ENCODE results near the gene ROCK2. TPM values are rescaled to one million over a fixed set of nuclear protein-coding genes. Genes with fewer than 3 reads are reported as not detected.
A peak's percentile ranks its signal among the peaks of the same experiment; 100 is the strongest.

The ROCK2 gene
- total and polyA plus RNA-seq, 2 donors (not counting 1 experiment from before 2014, with no cell fraction given), result 32.0 to 58.1 TPM

GRCh38 chr2:11390399-11390658 lies 45.9 kb upstream of the ROCK2 start:
- no peak overlapping the region for H3K9ac ChIP-seq (ENCODE audit: insufficient read depth, low read length)
- H2AFZ ChIP-seq (ENCODE audit: low read length), result no peak overlapping the region
- peak overlapping the region; percentile 49 for H3K27ac ChIP-seq (ENCODE audit: insufficient read depth, low read length)
- no peak overlapping the region for H3K4me3 ChIP-seq (replicated peaks in 1 of 4; ENCODE audit: control extremely low read depth in 1 of 4, insufficient read depth in 1 of 4, low read depth in 3 of 4, low read length in 4 of 4)
- TF ChIP-seq CTCF (conservative IDR thresholded peaks at IDR 0.05 in 1 of 2, IDR thresholded peaks at IDR 0.05 in 1 of 2; ENCODE audit: low read depth in 1 of 2, low read length in 2 of 2) (no peak), EZH2 (IDR thresholded peaks at IDR 0.05; ENCODE audit: low read length, missing control alignments) (no peak)
- no peaks in the 10 kb centered on the region for H3K36me3 ChIP-seq (ENCODE audit: control insufficient read depth, insufficient read depth, low read length)
- H4K20me1 ChIP-seq (ENCODE audit: control insufficient read depth, extremely low read depth, insufficient read depth, low read length), result no peaks in the 10 kb centered on the region
- peak overlapping the region; percentile 44 for H3K4me2 ChIP-seq (ENCODE audit: extremely low read depth, insufficient read depth, low read length)
- H3K9me3 ChIP-seq (ENCODE audit: control insufficient read depth, insufficient read depth, low read depth, low read length), result no peaks in the 10 kb centered on the region
- H3K79me2 ChIP-seq (ENCODE audit: control insufficient read depth, insufficient read depth, low read length), result no peaks in the 10 kb centered on the region
- H3K4me1 ChIP-seq (ENCODE audit: control insufficient read depth, extremely low read depth, insufficient read depth, low read length), result peaks cover 41% of the 10 kb centered on the region
- no peak for DNase-seq (ENCODE audit: low read depth in 2 of 2)
- H3K27me3 ChIP-seq (ENCODE audit: control insufficient read depth, insufficient read depth, low read length), result no peaks in the 10 kb centered on the region

- TF ChIP-seq EZH2 (IDR thresholded peaks at IDR 0.05; ENCODE audit: low read length, missing control alignments), result no peak
- TF ChIP-seq CTCF (conservative IDR thresholded peaks at IDR 0.05 in 1 of 2, IDR thresholded peaks at IDR 0.05 in 1 of 2; ENCODE audit: low read depth in 1 of 2, low read length in 2 of 2), result no peak
- Histone ChIP-seq H3K4me1 (ENCODE audit: control insufficient read depth, extremely low read depth, insufficient read depth, low read length) (peaks cover 41% of the 10 kb centered on the region), H2AFZ (ENCODE audit: low read length) (no peak overlapping the region), H3K9me3 (ENCODE audit: control insufficient read depth, insufficient read depth, low read depth, low read length) (no peaks in the 10 kb centered on the region), H3K4me2 (ENCODE audit: extremely low read depth, insufficient read depth, low read length) (peak overlapping the region; percentile 44), H3K36me3 (ENCODE audit: control insufficient read depth, insufficient read depth, low read length) (no peaks in the 10 kb centered on the region), H3K27ac (ENCODE audit: insufficient read depth, low read length) (peak overlapping the region; percentile 49), H3K4me3 (replicated peaks in 1 of 4; ENCODE audit: control extremely low read depth in 1 of 4, insufficient read depth in 1 of 4, low read depth in 3 of 4, low read length in 4 of 4) (no peak overlapping the region), H3K79me2 (ENCODE audit: control insufficient read depth, insufficient read depth, low read length) (no peaks in the 10 kb centered on the region), H3K9ac (ENCODE audit: insufficient read depth, low read length) (no peak overlapping the region), H4K20me1 (ENCODE audit: control insufficient read depth, extremely low read depth, insufficient read depth, low read length) (no peaks in the 10 kb centered on the region), H3K27me3 (ENCODE audit: control insufficient read depth, insufficient read depth, low read length) (no peaks in the 10 kb centered on the region)
- DNase-seq (ENCODE audit: low read depth in 2 of 2), result peak; percentile 79 to 97
Observed at GRCh38 chr2:11389551-11390398, 45.3 kb upstream of the ROCK2 start.

GRCh38 chr2:11389052-11389420 lies 44.6 kb upstream of the ROCK2 start:
- no peaks in the 10 kb centered on the region for H3K36me3 ChIP-seq (ENCODE audit: control insufficient read depth, insufficient read depth, low read length)
- no peaks in the 10 kb centered on the region for H3K79me2 ChIP-seq (ENCODE audit: control insufficient read depth, insufficient read depth, low read length)
- no peaks in the 10 kb centered on the region for H4K20me1 ChIP-seq (ENCODE audit: control insufficient read depth, extremely low read depth, insufficient read depth, low read length)

More at GRCh38 chr2:11389052-11389420, 44.6 kb upstream of the ROCK2 start:
- Histone ChIP-seq H3K4me1 (ENCODE audit: control insufficient read depth, extremely low read depth, insufficient read depth, low read length) (peaks cover 38% of the 10 kb centered on the region), H3K9me3 (ENCODE audit: control insufficient read depth, insufficient read depth, low read depth, low read length) (no peaks in the 10 kb centered on the region), H3K4me2 (ENCODE audit: extremely low read depth, insufficient read depth, low read length) (no peak overlapping the region), H3K27me3 (ENCODE audit: control insufficient read depth, insufficient read depth, low read length) (no peaks in the 10 kb centered on the region), H3K4me3 (replicated peaks in 1 of 4; ENCODE audit: control extremely low read depth in 1 of 4, insufficient read depth in 1 of 4, low read depth in 3 of 4, low read length in 4 of 4) (no peak overlapping the region), H3K9ac (ENCODE audit: insufficient read depth, low read length) (no peak overlapping the region), H2AFZ (ENCODE audit: low read length) (no peak overlapping the region), H3K27ac (ENCODE audit: insufficient read depth, low read length) (peak overlapping the region; percentile 26)
- TF ChIP-seq CTCF (conservative IDR thresholded peaks at IDR 0.05 in 1 of 2, IDR thresholded peaks at IDR 0.05 in 1 of 2; ENCODE audit: low read depth in 1 of 2, low read length in 2 of 2), result no peak
- no peak for TF ChIP-seq EZH2 (IDR thresholded peaks at IDR 0.05; ENCODE audit: low read length, missing control alignments)
- no peak for DNase-seq (ENCODE audit: low read depth in 2 of 2)
